Activated CD8-positive, alpha-beta memory T cell treated with anti-CD3 and anti-CD28 coated beads for 4 hours (primary cell): ENCODE data around the gene BLID.

Experiments
- DNase-seq, 2 donors: peaks; one replicate each; pipeline ENCODE4 v3.0.0-alpha.2; 2020; ENCODE audit warnings: low read depth in 2 of 2

BLID gene

DNA sequence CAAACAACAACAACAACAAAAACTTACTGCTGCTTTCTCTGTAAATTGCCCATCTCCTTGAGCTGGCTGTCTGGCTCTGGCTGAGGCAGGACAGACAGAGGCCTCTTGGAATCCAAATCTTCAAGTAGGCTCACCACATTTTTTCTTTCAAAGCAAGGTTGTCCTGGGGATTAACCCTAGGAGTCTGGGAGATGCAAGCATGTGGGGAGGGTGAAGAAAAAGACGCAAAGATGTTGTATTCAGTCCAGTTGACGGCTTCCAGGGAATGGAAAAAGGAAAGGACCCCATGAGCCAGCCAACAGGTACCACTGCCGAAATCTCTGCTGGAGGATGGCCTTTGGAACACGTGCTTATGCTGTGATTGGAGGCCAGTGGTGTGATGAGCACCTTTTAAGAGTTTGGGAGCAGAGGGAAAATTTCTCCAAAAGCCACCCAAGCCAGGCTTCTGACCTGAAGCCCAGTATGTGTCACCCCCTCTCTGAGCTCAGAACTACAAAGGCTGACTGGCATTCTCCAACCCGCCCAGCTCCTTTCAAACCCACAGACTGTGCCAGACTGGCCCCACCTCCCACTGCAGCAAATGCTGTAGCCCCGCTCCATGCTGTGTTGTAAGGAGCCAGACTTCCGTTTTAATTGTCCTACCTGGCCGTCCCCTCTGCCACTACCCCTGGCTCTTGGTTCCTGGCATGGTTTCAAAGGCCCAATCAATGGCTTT, 10.8 kb downstream of the BLID start:
- DNase-seq: no peak

DNA sequence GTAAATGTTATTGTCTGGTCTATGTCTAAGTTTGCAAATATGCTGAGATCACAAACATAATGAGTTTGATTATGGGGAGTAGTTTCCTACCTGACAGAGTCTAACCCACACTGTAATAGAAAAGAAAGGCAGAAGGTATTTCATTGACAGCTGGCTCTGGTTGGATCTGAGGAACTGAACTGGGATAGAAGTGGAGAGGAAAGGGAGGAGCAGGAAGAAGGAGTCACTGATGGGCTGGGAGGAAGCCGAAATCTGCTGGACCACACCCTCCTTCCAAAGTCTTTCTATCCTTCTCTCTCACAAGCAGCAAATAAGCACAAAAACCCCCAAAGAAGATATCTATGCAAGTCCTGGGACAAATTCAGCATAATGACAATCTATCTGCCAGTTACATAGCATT, 11.7 kb downstream of the BLID start:
- no peak for DNase-seq

DNA sequence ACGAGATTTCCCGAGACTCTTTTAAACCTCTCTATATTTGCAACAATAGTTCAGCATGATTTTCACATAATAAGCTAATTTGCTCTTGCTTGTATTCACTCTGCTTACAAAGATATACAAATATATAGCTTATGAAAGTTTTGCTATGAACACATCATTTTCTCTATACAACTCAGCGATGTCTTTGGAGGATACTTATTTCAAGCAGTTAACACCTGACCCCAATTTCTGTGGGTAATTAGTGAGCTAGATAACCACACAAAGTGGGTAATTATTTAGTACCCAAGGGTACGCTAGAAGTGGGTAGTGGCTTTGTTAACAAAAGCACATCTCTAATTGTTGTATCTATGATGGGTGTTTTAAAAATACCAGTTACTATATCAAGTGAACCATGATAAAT, 12.3 kb downstream of the BLID start:
- no peak for DNase-seq

DNA sequence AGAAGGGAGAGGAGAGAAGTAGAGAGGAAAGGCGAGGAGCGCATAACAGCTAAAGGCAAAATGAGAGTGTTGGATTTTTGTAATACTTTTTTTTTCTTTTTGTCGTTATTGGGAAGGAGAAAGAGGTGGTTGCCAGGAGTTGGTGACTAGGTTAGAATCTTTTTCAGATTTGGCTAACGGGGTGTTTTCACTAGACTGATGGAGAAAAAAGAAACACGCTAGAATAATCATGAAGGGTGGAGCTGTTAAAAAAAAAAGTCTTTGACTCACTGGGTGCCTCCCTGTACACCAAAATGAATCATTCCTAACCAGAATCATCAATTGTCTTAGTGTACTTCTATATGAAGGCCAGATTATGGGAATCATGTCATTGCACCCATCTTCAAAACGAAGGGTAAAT, 12.7 kb downstream of the BLID start:
- no peak for DNase-seq

DNA sequence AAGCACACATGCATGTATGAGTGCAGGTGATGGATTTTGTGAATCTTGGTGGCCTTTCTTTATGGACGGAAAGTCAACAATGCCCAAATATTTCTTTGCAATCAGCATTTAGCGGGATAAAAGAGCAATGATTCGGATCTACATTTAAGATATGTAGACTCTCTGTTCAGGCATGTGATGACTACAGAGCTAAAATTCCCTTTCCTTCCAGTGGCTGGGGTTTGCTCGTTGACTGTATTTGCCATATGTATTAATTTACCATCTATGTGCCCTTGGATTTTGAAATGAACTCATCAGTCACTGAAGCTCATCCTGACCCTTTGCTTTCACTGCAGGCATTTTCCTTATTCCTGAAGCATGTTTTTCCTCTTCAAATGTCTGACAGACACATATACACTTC, 13.6 kb downstream of the BLID start:
- DNase-seq: no peak

DNA sequence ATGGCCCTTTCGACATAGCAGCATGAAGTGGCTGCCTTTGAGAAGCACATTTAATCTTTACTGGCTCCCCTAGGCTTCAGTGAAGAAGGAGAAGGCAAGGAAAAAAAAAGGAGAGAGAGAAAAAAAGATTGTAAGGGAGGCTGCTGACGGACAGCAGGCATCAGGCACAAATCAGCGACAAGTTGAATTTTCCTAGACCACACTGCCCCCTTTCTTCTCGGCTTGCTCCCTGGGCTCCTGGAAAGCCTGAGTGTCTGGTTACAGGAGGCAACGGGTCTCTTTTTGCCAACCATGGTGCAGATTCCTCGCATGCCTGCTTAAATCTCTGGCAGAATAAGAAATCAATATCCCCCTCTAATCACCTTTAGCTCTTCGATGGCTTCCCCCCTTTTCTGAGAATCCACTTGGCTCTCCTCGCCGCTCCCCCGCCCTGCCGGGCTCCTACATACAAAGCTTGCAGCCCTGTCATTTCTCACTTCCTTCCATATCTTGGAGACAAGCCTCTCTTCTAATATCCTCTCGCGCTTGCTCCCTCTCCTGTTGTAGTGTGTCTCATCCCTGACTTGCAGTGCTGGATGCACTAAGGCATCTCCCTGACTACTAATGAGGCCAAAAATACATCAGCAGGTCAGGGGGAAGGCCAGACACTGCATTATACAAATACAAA, 14.3 kb downstream of the BLID start:
- DNase-seq: no peak

DNA sequence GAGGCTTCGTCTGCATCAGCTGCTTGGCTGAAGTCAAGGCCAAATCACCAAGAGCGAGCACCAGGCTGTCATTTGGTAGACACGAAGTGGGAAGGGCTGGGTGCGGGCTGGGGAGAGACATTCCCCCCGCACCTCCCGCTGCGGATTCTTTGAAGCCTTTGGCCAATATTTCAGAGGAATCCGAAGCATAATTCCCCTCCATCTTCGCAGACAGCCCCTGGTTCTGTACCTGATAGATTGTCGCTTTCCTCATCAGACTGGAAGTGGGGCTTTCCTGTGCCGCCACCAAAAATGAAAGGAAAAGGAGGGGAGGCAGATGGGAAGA, 15.3 kb downstream of the BLID start:
- DNase-seq: no peak

DNA sequence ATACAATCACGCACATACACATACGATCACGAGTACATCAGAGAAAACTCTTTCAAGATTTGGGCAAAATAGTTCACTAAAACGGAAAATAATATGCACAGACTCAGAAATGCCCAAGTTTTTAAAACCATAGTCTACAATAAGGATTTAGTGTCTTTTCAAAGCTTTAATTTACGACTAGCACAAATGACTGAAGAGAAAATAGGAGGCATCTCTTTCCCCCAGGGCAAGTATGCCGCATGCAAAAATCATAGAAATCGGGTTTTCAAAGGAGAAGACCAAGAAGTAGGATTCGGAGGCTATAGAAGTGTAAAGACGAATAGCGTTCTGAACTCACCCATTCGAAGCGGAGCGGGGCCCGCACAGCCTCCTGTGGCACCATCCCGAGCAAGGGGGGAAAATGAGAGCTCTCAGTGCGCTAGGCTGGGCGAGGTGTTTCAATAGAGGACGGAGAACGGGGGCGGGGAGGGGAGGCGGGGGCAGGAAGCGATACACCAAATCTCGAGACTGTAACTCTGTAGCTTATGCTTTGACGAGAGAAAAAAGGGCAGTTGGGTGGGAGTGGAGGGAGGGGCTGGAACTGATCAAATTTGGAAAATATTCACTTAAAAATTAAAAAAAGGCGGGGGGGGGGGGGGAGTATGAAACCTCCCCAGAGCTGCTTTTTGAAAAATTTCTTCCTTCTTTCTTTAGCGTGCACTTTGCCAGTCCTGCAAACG, 15.8 kb downstream of the BLID start:
- DNase-seq: no peak

DNA sequence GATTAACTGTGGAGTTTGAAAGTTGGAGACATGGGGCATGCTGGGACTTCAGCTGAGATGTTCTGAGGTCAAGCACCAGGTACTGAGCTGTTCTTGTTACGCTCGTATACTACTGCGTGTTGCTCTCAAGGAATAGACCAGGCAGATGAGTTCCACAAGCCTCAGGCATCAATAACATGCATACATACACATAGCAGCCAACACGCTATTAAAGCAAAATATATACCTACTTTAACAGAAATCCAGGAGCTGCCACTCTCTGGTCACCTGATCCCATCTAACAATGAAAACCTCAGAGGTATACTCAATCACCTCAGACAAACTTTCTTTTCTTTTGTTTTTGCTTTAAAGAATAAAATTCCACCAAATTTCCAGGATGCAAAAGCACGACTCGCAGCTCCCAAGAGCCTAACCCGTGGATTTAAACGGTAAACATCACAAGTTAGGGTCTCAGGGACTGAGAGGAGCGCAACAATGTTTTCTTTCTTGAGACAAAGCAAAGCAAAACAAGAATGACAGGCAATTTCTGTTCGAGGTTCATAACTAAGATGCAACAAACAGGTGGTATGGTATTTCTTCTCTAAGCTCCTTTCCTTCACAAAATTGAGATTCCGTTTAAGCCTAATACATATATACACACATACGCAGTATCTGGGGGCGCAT, 16.5 kb downstream of the BLID start:
- no peak for DNase-seq

DNA sequence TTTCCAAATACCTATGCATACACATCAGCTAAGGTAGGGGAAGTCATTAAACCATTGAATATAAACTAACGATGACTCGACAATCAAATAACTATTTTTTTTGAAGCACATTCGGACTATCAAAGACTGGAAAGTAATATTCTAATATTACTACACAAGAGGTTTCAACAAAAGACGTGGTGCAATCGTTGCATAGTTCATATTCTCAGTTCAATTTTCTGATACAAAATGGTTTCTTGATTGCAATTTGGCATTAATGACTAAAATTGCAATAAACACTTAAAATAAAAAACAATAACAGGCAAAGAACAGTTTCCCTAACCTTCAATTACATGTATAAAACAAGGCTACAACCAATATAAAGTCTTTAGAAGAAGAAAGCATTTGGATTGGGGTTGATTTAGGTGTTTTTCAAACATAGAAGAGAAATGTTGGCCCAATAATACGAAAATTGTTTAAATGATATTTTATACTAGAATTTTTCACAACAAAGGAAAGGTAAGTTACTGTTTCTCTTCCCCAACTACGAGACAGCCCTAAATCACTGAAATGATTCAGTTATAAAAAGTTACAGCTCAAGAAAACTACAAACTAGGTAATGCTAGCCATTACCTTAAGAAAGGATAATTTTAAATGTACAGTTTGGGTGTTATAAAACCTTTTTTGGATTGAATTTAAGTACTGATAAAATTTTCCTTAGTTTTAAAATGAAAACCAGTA, 17.6 kb downstream of the BLID start:
- no peak for DNase-seq

DNA sequence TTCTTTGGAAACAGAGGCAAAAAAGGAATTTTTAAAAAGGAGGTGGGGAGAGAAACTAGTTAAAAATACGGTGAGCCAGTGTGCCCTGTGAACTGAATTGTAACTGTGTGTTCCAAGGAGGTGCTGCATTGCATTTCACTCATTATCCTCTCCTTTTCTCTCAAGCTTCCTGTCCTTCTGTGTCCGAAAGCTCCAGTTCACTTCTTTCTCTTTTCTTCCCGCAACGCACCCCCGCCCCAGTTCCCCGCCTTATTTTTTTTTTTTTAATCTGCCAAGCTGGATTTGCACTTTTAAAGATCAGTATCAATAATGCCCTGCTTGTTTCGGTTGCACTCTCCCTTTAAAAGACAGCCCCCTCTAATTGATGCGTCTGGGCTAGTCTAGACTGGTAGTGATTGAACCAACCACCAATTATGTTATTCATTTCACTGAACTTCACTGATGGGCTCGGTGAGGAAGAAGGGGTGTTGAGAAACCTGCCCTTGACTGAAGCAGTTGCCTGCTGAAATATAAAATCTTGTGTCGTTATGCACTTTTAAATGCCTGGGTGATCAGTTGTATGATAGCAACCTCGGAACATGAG, 18.5 kb downstream of the BLID start:
- DNase-seq: no peak

DNA sequence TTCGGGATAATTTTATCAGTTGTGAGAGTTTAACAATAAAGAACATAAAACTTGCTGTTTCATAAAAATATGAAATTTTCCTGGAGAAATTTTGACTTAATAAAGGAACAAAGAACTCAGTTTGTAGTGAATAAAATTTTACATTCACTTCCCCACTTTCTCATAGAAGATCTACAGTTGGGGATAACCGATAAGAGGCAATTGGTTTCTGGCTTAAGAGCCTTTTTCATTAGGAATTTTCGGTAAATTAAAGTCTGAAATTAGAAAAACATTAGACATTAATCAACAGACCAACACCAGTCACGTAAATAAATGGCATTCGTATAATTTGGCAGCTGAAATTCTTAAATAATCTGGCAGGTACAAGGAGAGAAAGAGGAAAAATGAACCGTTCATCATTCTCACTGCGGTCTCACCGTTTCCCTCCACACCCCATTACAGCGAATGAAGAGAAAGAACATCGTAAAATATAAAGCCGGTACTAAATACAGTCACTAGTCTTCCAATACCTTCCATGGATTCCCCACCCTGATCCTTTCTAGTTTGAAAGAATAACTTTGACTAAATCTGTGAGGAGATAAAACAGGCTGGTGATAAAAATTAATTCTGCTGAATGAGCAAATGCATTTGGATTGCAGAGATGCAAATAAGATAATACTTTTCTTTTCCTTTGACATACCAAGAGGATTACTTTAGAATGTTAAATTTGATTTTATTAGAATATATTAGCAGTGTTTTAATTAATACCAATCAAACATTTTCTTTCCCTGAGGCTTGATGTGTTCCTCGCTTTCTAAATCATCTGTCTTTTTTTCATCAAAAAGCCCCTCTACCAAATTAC, 19.5 kb downstream of the BLID start:
- DNase-seq: no peak

DNA sequence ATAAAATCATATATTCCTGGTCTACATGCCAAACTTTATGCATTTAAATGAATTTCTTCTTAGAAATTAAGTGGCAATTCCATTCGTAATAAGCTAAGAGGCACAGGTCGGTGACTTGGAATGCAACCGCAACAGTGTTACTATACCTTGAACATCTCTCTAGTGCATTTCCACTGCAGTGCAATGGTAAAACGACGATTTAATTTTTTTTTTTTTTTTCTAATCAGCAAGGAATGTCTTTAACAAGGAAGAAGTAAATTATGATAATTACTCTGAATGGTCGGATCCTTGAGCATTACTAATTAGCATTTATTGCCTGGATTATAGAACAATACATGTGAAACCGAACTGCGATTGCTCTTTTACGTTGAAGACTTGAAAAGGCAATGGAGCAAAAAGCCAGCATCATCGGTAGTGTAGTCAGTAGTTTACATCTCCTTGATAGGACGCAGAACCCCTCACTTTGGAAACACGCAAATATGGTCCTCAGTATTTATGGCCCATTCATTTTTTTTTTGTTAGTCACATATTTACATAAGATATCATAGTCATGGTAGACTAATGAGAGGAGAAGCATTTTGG, 20.2 kb downstream of the BLID start:
- no peak for DNase-seq

DNA sequence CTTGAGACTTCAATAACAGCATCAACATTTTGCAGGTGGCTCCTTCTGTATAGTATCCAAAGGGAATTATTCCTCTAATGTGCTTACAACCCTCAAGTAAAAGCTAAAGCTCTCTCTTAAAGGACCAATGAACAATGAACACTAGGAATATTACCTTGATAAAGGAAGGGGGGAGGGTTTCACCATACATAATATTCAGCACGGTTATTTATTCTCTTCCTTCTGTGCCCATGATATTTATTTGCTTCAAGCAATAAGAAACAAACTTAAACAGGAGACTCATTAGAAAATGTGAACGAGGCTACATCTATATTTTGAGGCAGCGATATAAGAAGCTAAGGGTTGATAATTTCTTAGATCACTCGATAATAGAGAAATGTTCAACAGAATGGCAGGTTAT, 21.2 kb downstream of the BLID start:
- DNase-seq: no peak

DNA sequence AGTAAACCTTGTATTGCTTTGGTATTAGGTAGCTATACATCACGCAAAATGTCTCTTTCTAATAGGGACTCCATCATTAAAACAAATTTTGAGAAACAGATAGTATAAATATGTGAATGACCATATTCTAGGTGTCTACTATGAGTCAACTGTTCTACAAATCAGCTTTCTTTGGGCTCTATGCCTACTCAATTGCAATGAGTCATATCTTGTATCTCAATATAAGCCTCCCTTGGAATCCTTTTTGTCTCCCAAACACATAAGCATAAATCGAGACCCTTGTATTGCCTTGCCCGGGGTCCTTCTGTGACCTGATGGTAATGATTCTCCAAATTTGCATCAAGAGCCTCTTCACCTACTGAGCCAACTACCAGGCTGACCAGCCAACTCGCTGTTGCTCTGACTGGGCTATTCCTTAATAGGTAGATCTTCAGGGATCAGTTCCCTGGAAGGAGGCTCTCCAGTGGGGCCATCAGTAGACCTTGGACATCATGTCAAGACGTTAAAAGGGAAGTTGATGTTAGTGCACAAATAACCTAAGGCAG, 22.2 kb downstream of the BLID start:
- no peak for DNase-seq

DNA sequence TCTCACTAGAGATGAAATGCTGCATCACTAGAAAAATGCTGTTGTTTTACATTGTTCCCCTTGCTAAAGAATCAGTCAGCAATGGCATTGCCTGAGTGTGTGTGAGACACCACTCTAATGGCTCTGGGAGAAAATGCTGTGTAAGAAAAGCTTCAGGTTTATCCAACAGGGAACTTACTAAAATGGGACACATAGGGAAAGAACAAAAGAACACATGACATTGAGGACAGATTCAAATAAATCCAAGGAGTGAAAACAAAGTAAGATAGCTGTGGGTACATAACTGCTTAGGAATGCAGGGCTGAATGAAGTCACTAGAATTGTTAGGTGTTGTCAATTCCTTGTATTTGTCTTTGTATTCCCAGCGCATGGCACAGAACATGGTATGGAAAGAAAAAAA, 24.2 kb downstream of the BLID start:
- no peak for DNase-seq

DNA sequence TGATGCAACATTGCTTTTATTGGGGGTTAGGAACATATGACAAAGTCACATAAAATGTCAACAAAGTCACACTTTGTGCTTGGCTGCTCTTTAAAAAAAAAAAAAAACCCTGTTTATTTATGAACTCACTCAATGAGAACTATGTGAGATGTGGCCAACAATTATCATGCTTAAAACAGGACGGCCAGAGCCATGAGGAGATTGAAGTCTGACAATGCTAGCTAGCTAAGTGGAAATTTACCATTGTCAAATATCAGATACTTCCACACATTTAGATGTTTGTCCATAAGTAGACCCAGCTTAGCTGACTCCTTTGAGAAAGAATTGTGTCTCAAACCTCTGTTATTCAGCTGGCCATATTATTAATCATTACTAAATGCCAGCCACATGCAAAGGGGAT, 26.9 kb downstream of the BLID start:
- DNase-seq: no peak

DNA sequence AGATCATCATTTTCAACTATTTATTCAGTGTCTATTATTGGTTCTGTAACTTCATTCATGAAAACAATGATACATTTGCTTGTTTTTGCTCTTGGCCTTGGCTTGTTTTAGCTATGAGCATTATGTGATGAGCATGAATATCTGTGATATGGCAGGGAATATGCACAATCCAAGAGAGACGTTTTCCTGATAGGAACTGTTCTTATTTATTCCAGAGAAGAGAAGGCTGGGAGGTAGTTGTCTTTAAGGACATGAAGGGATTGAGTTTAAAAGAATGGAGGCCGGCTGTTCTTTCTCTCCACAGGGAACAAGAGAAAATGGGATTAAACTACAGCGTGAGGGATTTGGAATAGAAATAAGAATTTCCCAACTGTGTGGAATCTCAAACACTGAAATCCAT, 30.3 kb downstream of the BLID start:
- no peak for DNase-seq

DNA sequence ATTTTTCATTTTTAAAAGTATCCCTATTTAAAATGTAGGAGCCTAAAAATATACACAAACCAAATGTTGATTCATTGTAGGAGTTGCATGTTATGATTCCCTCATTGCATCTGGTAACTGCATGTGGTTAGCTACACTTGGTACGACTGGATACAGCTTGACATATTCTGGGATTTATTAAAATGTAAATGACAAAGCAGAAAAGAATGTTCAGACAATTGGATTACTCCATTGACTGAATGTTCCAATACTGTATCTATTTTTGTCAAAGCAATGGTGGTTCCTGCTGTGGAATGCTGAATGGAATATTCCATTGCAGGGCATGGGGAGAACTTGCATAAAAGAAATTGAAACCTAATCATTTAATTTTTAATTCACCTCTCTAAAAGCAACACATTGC, 30.8 kb downstream of the BLID start:
- DNase-seq: no peak

DNA sequence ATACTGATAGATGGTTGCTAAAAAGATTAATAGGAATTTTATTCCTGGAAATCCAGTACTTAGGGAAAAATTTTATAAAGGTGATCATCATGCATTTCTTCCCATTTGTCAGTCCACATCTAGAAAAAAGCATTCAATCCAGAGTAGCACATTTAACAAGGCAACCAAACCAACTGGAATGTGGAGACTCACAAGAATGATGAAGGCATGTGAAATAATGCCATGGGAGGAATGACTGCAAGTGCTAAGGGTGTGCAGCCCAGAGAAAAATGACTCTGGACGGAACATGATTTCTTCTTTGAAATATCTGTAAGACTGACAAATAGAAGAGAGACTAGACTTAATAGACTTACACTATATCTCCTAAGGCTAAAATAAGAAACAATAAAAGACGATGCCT, 33.8 kb downstream of the BLID start:
- DNase-seq: no peak
